GM10847 (cell line): ENCODE results near the gene TEX35.

Source experiments
- POLR2A ChIP-seq: IDR thresholded peaks from 2 replicates; pipeline ENCODE4 v1.6.1; 2011; ENCODE audit not compliant: insufficient read length; ENCODE audit errors: extremely low read depth

TEX35 gene

DNA sequence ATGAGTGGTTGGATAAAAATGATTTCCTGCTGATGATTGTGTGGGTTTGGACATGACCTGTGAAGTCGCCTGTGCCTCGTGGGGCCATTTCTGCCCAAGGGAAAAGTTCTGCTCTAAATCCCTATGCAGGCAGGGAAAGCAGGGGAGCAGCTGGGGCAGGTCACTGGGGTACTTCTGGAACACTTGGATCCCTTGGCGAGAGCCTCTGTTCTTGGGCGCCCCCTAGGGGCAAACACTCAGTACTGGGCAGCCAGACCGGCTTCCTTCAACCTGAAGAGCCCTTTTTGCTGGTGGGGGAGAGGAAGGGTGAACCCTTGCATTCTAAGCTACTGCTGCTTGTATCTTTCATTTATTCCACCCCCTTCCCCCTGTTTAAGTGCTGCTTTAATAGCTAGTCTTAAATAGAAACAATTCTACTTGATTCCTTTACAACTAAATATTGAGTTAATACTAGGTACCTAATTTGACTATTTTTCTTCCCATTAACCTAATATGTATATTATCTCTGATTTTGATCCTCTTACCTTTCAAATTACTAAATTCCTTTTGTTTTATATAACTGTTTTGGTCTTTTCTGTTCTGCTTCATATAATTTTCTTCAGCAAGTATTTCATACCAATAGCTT is 11.1 kb upstream of the TEX35 start:
- TF ChIP-seq POLR2A, result no peak

GRCh38 chr1:178502330-178502714 is 10.6 kb upstream of the TEX35 start:
- TF ChIP-seq POLR2A, result no peak

- TF ChIP-seq POLR2A, result no peak
Observed at GRCh38 chr1:178502856-178503255, 10.1 kb upstream of the TEX35 start.

DNA sequence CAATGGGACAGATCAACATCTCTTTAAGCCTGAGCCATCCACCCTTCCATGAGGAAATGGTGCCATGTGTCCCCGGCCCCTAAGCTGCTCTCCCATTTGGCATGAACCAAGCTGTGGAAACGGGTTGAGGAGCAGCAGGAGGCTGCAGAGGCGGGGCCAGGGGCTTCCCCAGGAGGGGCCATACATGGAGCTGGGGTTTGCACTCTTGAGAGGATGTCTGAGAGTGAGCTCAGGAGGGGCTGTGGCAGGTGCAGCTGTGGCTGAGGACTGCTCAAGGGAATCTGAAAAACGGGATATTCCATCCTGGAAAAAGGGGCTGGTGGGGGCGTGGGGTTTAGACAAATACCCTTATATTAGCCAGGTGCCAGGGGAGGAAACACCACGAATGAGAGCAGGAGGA is 9.1 kb upstream of the TEX35 start:
- TF ChIP-seq POLR2A, result no peak

DNA sequence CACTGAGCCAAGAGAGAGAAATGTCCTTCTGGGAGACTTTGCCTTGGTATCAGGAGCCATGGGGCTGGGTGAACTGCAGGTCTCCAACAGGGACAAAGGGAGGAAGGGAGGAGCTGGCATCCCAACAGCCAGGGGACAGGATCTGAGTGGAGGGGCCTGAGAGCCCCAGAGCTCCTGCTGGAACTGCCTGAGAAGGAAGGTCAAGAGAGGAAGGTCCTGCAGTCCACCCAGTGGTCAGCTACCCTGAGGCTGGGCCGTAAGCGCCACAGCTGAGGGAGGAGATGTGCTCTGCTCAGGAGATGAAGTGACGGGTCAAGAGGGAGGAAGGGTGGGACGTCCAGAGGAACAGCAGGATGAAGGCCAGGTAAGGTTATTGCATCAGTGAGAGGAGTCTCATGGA is 8.6 kb upstream of the TEX35 start:
- TF ChIP-seq POLR2A, result no peak

DNA sequence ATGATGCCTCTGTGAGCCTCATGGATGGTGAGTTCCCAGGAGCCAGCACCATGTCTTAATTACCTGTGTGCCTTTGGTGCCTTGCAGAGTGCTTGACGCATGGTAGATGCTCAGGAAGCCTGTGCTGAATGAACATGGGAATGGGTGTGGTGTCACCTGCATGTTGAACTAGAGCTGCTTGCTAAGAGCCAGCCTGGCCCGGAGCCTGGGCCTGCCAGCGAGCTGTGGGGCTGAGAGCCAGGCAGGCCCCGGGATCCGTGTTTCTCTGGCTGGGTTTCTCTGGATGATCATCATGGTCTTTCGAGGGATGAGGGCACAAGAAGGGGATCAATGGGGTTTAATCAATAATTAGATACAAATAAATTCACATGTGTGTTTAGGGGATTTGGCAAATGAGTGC is 6.7 kb upstream of the TEX35 start:
- TF ChIP-seq POLR2A, result no peak

- no peak for TF ChIP-seq POLR2A
Observed at GRCh38 chr1:178506669-178507068, 6.2 kb upstream of the TEX35 start.

DNA sequence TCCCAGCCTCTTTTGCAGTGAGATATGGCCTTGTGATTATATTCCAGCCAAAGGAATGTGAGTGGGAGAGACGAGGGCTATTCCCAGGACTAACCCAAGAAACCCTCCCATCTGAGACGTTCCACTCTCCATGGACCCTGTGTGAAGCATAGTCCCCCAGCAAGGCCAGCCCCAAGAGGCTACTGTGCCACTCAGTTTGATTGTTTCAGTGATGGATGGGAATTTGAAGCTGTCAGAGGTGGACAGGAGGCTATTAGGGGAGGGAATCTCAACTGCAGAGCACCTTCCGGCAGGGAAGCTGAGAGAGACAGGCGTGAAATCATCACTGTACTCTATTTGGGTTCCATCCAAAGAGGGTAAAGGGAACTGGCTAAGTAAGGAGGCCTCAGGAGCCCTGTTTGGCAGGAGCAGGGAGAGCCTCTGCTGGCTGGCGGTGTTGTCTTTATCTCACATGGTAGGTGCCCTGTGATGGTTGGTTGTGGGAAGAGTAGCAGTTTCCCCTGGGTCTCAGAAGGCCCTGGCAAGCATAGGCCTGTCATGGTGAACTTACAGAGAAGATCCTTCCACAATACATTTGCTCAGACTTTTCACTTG is 3.4 kb upstream of the TEX35 start:
- no peak for TF ChIP-seq POLR2A

DNA sequence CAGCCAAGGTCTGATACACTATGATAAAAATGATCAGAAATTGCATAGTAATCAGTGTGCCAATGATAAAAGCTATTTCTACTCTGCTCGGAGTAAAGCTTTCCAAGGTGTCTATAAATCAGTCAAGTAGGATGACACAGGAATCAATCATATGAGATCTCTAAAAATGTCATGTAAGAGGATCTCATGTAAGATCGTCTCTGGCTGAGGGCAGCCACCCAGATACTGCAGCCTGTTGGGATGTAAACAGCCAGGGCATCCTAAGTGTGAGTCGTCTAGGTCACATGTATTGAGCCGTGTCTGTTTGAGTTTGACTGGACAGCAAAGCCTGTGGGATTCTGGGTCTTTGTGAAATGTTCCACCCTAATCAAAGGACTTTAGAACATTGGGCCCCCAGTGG is 2.8 kb upstream of the TEX35 start:
- no peak for TF ChIP-seq POLR2A

DNA sequence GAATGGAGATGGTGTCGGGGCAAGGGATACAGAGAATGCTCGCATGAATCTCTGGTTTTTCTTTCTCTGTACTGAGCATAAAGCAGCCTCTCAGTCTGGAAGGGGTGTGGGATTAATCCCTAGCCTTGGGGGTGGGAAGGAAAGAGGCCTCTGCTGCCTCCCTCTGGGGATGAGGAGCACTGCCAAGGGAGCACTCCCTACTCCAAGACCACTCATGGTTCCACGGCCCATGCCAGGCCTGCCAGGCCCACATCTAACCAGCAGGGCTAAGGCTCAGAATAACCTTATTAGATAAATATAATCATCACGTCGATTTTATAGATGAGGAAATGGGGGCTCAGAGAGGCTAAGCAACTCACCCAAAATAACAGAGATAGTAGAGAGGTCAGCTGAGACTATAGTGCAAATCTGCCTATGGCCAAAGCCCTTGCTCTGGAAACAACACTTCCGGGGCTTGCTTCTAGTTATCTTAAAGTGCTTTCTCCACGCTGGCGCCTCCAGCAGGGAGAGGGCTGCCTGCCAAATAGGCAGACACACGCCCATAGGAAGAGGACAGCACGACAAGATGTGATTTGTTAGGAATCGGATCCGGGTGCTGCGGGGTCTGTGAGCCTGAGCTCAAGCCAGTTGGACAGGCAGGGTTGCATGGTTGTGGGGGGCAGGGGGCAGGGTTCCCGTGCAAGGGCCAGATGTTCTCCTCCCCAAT is 522 bp downstream of the TEX35 start:
- no peak for TF ChIP-seq POLR2A

DNA sequence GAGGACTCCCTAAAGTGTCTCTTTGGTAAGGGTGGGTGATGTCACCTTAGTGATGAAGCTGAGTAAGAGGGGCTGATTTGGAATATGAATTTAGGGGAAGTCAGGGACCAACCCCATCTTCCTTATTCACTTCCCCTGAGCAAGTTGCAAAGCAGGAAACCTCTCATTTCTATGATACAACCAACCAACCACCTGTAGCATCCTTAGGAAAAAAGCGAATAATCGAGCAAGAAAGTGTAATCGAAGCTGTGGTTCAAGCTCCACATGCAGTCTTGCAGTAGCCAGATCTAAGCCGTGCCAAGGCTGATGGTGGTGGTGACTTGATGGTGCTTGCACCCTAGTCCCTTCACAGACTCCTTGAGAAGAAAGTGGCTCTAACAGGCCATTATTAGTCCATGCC is 3.2 kb downstream of the TEX35 start:
- no peak for TF ChIP-seq POLR2A

DNA sequence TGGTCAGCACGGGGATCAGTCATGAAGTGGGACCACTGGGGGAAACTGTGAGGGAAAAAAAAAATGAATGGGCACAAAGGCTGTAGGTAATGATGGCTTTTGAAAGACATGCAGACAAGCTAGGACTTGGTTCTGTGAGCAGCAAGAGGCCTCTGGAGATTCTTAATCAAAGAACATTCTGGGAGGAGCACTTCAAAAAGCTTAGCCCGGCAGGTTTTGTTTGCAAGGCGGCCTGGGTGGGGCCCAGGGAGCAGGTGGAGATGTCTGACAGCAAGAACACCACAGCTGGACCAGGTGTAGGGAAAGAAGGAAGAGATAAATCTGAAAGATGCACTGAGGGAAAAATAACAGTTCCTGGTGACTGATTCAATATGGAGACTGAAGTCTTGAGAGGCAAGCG is 6.0 kb downstream of the TEX35 start:
- no peak for TF ChIP-seq POLR2A

DNA sequence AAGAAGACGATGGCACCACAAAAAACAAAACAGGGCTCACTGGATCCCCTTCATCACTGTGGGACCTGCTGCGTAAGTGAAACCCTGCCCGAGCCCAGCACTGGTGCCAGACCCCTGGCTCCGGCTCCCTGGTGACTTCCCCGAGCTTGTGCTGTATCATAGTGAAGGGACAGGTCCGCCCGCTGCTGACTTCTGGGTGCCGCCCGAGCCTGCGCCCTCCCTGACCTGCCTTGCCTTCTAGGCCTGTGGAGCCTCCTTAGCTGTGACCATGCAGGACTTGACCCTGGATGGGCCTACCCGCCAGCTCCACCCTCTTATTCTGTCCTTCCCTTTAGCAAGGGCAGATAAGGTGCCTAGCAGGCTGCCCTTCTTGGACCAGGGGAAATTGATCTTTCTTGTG is 7.9 kb downstream of the TEX35 start:
- TF ChIP-seq POLR2A, result no peak

- no peak for TF ChIP-seq POLR2A
Observed at GRCh38 chr1:178521241-178521640, 8.3 kb downstream of the TEX35 start.

DNA sequence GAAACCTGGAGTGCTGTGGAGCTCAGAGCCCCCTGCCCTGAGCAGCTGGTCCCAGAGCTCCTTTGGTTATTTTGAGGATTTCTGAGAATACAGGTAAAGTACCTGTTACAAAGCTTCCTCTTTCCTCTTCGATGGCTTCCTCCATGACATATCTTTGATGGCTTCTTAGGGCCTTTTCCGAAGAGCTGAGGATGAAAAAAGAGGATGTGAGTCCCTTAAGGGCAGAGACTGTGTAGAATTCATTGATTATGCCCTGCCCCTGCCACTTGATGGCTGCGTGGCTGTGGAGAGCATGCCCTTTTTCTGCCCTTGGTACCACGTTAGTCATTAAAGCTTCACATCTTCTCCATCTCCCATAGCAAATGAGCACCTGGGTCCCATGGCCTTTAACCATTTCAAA is 14.2 kb downstream of the TEX35 start:
- no peak for TF ChIP-seq POLR2A

GRCh38 chr1:178528228-178528952 is 15.5 kb downstream of the TEX35 start:
- TF ChIP-seq POLR2A, result no peak
